ENCODE results near the gene LDHD. TPM values are rescaled to one million over a fixed set of nuclear protein-coding genes. Genes with fewer than 3 reads are reported as not detected.
"Not testable (repeated sequence)": the region's sequence is repeated elsewhere in the genome, so short reads cannot be mapped to it uniquely, and the experiment has no call there.

LDHD gene
- total RNA-seq, 1 donor, result 0.18 TPM

- no peak overlapping the region for H3K4me3 ChIP-seq (ENCODE audit: low read depth, low read length)
- no peak for TF ChIP-seq CTCF (IDR thresholded peaks at IDR 0.05; ENCODE audit: insufficient read depth, low read length)
- no peak for DNase-seq (ENCODE audit: low read depth)
Observed at GRCh38 chr16:75143941-75144340, 27.4 kb upstream of the LDHD start.

- no peak for TF ChIP-seq CTCF (IDR thresholded peaks at IDR 0.05; ENCODE audit: insufficient read depth, low read length)
Observed at GRCh38 chr16:75139498-75139897, 22.9 kb upstream of the LDHD start.

GRCh38 chr16:75138636-75139035 lies 22.1 kb upstream of the LDHD start:
- no peak for DNase-seq (ENCODE audit: low read depth)
- TF ChIP-seq CTCF (IDR thresholded peaks at IDR 0.05; ENCODE audit: insufficient read depth, low read length), result no peak
- H3K4me3 ChIP-seq (ENCODE audit: low read depth, low read length), result no peak overlapping the region

More at GRCh38 chr16:75139498-75139897, 22.9 kb upstream of the LDHD start:
- H3K4me3 ChIP-seq (ENCODE audit: low read depth, low read length), result no peak overlapping the region
- no peak for DNase-seq (ENCODE audit: low read depth)

GRCh38 chr16:75138233-75138632 lies 21.7 kb upstream of the LDHD start:
- H3K4me3 ChIP-seq (ENCODE audit: low read depth, low read length), result no peak overlapping the region
- DNase-seq (ENCODE audit: low read depth), result no peak
- no peak for TF ChIP-seq CTCF (IDR thresholded peaks at IDR 0.05; ENCODE audit: insufficient read depth, low read length)

- DNase-seq (ENCODE audit: low read depth), result no peak
- TF ChIP-seq CTCF (IDR thresholded peaks at IDR 0.05; ENCODE audit: insufficient read depth, low read length), result no peak
- no peak overlapping the region for H3K4me3 ChIP-seq (ENCODE audit: low read depth, low read length)
Observed at GRCh38 chr16:75131081-75131480, 14.5 kb upstream of the LDHD start.

GRCh38 chr16:75130150-75130771 lies 13.7 kb upstream of the LDHD start:
- peak; percentile 24 for DNase-seq (ENCODE audit: low read depth)
- no peak for TF ChIP-seq CTCF (IDR thresholded peaks at IDR 0.05; ENCODE audit: insufficient read depth, low read length)
- H3K4me3 ChIP-seq (ENCODE audit: low read depth, low read length), result no peak overlapping the region

- H3K4me3 ChIP-seq (ENCODE audit: low read depth, low read length); DNase-seq (ENCODE audit: low read depth): not testable (repeated sequence)
Observed at GRCh38 chr16:75129421-75130149, 13.0 kb upstream of the LDHD start.

Measured in fibroblast of the aortic adventitia (primary cell).